Measurements from ENCODE around the gene DPYSL3.

- TF ChIP-seq YY1 (IDR thresholded peaks at IDR 0.05; ENCODE audit: insufficient read depth, insufficient read length) = no peak
- TF ChIP-seq ZNF274 (IDR thresholded peaks at IDR 0.05; ENCODE audit: low read depth, low read length) = no peak
These were observed 29.9 kb downstream of the DPYSL3 start for GRCh38 chr5:147479949-147480348.
